Spleen (tissue), 11 donors: ENCODE data around the gene DMD. TPM values are rescaled to one million over a fixed set of nuclear protein-coding genes. Genes with fewer than 3 reads are reported as not detected.
A peak's percentile ranks its signal among the peaks of the same experiment; 100 is the strongest.

ENCODE experiments used
- DNase-seq: peaks from one replicate; pipeline ENCODE4 v3.0.0-alpha.2; 2020
- H3K27ac ChIP-seq, 8 donors: fragments of 200-600 bp; sonication (generic) in 7 of 8; 1 replicate in 4 of 8; 2 replicates in 4 of 8; pipeline versions ENCODE4 v1.5.0 to v1.8.0; 2016 to 2021; ENCODE audit warnings: inconsistent platforms in 4 of 8, mild to moderate bottlenecking in 4 of 8, moderate library complexity in 1 of 8
- H3K27me3 ChIP-seq, 7 donors: fragments of 200-600 bp; sonication (generic) in 6 of 7; replicated peaks in 1 of 7; 1 replicate in 4 of 7; 2 replicates in 3 of 7; pipeline versions ENCODE4 v1.5.0 to v1.8.0; 2016 to 2021; ENCODE audit warnings: inconsistent platforms in 3 of 7, mild to moderate bottlenecking in 1 of 7
- H3K36me3 ChIP-seq, 6 donors: fragments of 200-600 bp; sonication (generic) in 5 of 6; 1 replicate in 4 of 6; 2 replicates in 2 of 6; pipeline versions ENCODE4 v1.5.0 to v1.8.0; 2016 to 2021; ENCODE audit warnings: inconsistent platforms in 2 of 6
- H3K4me1 ChIP-seq, 6 donors: fragments of 200-600 bp; sonication (generic) in 5 of 6; 1 replicate in 3 of 6; 2 replicates in 3 of 6; pipeline versions ENCODE4 v1.5.0 to v1.8.0; 2016 to 2021; ENCODE audit warnings: inconsistent platforms in 3 of 6
- H3K4me3 ChIP-seq, 8 donors: fragments of 200-600 bp; sonication (generic) in 7 of 8; 1 replicate in 4 of 8; 2 replicates in 4 of 8; pipeline versions ENCODE4 v1.5.0 to v1.8.0; 2016 to 2021; ENCODE audit warnings: inconsistent platforms in 4 of 8, mild to moderate bottlenecking in 4 of 8, moderate library complexity in 2 of 8
- H3K9me3 ChIP-seq, 8 donors: fragments of 200-600 bp; sonication (generic) in 7 of 8; 1 replicate in 4 of 8; 2 replicates in 4 of 8; pipeline versions ENCODE4 v1.5.0 to v1.8.0; 2016 to 2021; ENCODE audit warnings: inconsistent platforms in 4 of 8
- POLR2A ChIP-seq, 3 donors: fragments of 450-650 bp; IDR thresholded peaks; one replicate each; pipeline ENCODE4 v1.5.1; 2017; ENCODE audit warnings: antibody characterized with exemption in 3 of 3, mild to moderate bottlenecking in 1 of 3
- POLR2AphosphoS5 ChIP-seq, 3 donors: sonication (generic); formaldehyde crosslinking; IDR thresholded peaks; one replicate each; pipeline ENCODE4 v1.5.1; 2017; ENCODE audit warnings: antibody characterized with exemption in 3 of 3
- WGBS, 5 donors: extraction: QIAGEN DNeasy Blood & Tissue Kit in 3 of 5; methylation state at CpG; one replicate each; pipeline versions ENCODE4 v1.1.5 to v1.1.7; 2013 to 2018; 5-methylcytosine and 5-hydroxymethylcytosine counted together
- intact Hi-C: fragments of 100-400 bp; cut with DNase I; formaldehyde crosslinking; loops from one replicate; pipeline ENCODE4 v1.15.0; 2023; ENCODE audit warnings: low total_unique reads
- polyA plus RNA-seq, 3 donors: library from polyadenylated mRNA; stranded (reverse); fragments of 200-250 nt; gene quantifications; one replicate each; pipeline ENCODE4 v1.2.1, GENCODE V29; 2013
- total RNA-seq, 7 donors: library from RNA; depleted of rRNA in 3 of 7; stranded (reverse); fragments of >200 nt in 3 of 7; fragmentation: NEBNext Ultra II Directional in 4 of 7; extraction: Animal tissue kit (Norgen Biotek cat#: 25700) in 4 of 7; gene quantifications; one replicate each; pipeline versions ENCODE4 v1.1.0 to v1.2.1, GENCODE V29; 2016 to 2021
- TF ChIP-seq, protein P1 (sequence below), 11 experiments: fragments of 200-600 bp in 7 of 11; fragments of 450-650 bp in 4 of 11; sonication (generic) in 4 of 11; IDR thresholded peaks in 8 of 11; conservative IDR thresholded peaks in 3 of 11; 1 replicate in 7 of 11; 2 replicates in 4 of 11; pipeline versions ENCODE4 v1.4.0 to v1.8.0; 2016 to 2021; ENCODE audit warnings: antibody characterized with exemption in 11 of 11, inconsistent platforms in 4 of 11, mild to moderate bottlenecking in 1 of 11
- donor health status: healthy with polysubstance abuse.
- donor health status: DM: no; HTN: no; CAD: no; lungs with moderate emphysema.
- donor health status: DM: no; HTN: no; CAD: no.
- donor health status: Bipolar disorder and iron deficiency.
- donor health status: healthy.
- donor health status: DM: no; HTN: no; CAD: no.
- donor health status: DM: yes; HTN: yes; CAD: no.

The DMD gene
- total and polyA plus RNA-seq, 10 donors: 1.3 to 11.3 (median 4.4) TPM

DNA sequence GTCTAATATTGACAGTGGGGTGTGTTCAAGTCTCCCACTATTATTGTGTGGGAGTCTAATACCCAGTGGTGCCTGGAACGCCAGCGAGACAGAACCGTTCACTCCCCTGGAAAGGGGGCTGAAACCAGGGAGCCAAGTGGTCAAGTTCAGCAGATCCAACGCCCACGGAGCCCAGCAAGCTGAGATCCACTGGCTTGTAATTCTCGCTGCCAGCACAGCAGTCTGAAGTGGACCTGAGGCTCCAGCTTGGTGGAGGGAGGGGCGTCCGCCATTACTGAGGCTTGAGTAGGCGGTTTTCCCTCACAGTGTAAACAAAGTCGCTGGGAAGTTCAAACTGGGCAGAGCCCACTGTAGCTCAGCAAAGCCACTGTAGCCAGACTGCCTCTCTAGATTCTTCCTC, 407.3 kb downstream of the DMD start:
- Histone ChIP-seq H3K27me3 (no peaks in the 10 kb centered on the region), H3K9me3 (peaks cover 0 to 15% (median 0%) of the 10 kb centered on the region in 8 donors), H3K4me1 (no peaks in the 10 kb centered on the region), H3K36me3 (no peaks in the 10 kb centered on the region), H3K27ac (no peak overlapping the region), H3K4me3 (no peak overlapping the region)
- TF ChIP-seq POLR2AphosphoS5 (IDR thresholded peaks at IDR 0.05) (no peak), POLR2A (IDR thresholded peaks at IDR 0.05) (no peak)
- TF ChIP-seq, protein P1, sequence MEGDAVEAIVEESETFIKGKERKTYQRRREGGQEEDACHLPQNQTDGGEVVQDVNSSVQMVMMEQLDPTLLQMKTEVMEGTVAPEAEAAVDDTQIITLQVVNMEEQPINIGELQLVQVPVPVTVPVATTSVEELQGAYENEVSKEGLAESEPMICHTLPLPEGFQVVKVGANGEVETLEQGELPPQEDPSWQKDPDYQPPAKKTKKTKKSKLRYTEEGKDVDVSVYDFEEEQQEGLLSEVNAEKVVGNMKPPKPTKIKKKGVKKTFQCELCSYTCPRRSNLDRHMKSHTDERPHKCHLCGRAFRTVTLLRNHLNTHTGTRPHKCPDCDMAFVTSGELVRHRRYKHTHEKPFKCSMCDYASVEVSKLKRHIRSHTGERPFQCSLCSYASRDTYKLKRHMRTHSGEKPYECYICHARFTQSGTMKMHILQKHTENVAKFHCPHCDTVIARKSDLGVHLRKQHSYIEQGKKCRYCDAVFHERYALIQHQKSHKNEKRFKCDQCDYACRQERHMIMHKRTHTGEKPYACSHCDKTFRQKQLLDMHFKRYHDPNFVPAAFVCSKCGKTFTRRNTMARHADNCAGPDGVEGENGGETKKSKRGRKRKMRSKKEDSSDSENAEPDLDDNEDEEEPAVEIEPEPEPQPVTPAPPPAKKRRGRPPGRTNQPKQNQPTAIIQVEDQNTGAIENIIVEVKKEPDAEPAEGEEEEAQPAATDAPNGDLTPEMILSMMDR (IDR thresholded peaks at IDR 0.05 in 8 of 11, conservative IDR thresholded peaks at IDR 0.05 in 3 of 11): no peak
- 82 to 96% (median 88%) methylated on average over 8 to 10 of the region's 10 CpGs for WGBS, 5 donors
- DNase-seq: peak; percentile 59
- intact Hi-C loops: no loop called here

DNA sequence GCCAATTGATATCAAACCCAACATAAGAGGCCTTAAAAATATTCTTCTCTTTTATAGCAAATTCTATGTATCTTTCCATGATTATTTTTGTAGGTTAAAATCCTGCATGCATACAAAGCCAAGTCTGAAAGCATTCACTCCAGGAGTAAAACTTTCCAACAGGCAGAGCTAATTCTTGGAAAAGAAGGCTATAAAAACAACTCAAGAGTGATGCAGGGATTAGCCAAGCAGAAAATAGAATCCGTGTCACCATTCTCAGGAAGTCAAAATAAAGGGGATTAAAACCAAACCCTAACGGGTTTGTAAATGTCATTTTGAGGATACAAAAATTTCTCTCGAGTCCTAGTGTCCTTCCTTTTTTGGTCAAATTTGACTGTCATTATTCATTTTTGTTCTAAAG, 412.4 kb downstream of the DMD start:
- no peaks in the 10 kb centered on the region for H3K4me1 ChIP-seq
- H3K9me3 ChIP-seq: peaks cover 0 to 9% (median 0%) of the 10 kb centered on the region in 8 donors
- intact Hi-C loops: no loop called here
- H3K36me3 ChIP-seq: no peaks in the 10 kb centered on the region
- TF ChIP-seq POLR2AphosphoS5 (IDR thresholded peaks at IDR 0.05): no peak
- TF ChIP-seq, protein P1 (IDR thresholded peaks at IDR 0.05 in 8 of 11, conservative IDR thresholded peaks at IDR 0.05 in 3 of 11): no peak
- no peak for TF ChIP-seq POLR2A (IDR thresholded peaks at IDR 0.05)
- no peaks in the 10 kb centered on the region for H3K27me3 ChIP-seq
- 50 to 67% (median 62%) methylated on average over 3 of the region's 3 CpGs for WGBS, 5 donors
- DNase-seq: no peak
- no peak overlapping the region for H3K4me3 ChIP-seq
- no peak overlapping the region for H3K27ac ChIP-seq

DNA sequence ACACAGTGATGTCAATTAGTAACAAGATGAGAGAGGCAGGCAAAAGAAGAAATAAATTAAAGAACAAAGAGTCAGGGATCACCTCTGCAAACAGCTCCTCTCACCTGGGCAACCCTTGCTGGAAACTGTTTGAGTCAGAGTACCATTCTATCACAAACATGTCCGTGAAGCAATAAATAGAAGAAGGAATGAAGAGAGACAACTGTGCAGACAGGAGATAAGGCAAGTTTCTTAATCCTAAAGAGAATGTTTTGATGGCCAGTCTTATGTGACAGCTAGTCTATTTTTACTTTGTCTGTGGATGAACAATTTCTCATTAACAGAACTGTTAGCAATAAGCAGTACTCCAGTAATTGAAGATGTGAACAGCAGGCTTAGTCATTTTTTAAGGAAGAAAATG, 422.4 kb downstream of the DMD start:
- Histone ChIP-seq H3K4me1 (no peaks in the 10 kb centered on the region), H3K36me3 (no peaks in the 10 kb centered on the region), H3K27me3 (peaks cover 0 to 3% (median 0%) of the 10 kb centered on the region in 7 donors), H3K9me3 (no peaks in the 10 kb centered on the region), H3K4me3 (no peak overlapping the region), H3K27ac (no peak overlapping the region)
- DNase-seq: no peak
- no peak for TF ChIP-seq POLR2AphosphoS5 (IDR thresholded peaks at IDR 0.05)
- no peak for TF ChIP-seq POLR2A (IDR thresholded peaks at IDR 0.05)
- intact Hi-C loops: no loop called here
- WGBS, 5 donors: 43 to 61% (median 55%) methylated on average over 1 of the region's 1 CpG

DNA sequence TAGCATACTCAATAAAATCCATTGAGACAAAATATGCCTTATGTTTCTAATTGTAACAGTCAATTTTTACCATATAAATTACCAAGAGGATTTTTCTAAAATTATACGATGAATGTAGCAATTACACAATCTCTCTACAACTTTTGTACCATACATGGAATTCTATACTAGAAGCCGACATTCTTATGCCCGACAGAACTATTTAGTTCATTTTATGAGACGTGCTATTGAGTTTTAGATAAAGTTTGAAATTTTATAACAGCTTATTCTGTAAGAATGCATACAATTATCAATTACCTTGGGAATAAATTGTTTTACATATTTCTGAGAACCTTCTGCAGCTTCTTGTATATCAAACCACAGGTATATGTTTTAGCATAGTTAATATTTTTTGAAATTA, 431.2 kb downstream of the DMD start:
- H3K36me3 ChIP-seq: no peaks in the 10 kb centered on the region
- peaks cover 0 to 5% (median 0%) of the 10 kb centered on the region in 8 donors for H3K9me3 ChIP-seq
- H3K27ac ChIP-seq: no peak overlapping the region
- H3K4me3 ChIP-seq: no peak overlapping the region
- no peaks in the 10 kb centered on the region for H3K4me1 ChIP-seq
- 90 to 96% (median 90%) methylated on average over 4 of the region's 4 CpGs for WGBS, 5 donors
- no peaks in the 10 kb centered on the region for H3K27me3 ChIP-seq
- intact Hi-C loops: no loop called here
- no peak for DNase-seq
- TF ChIP-seq POLR2AphosphoS5 (IDR thresholded peaks at IDR 0.05): no peak

DNA sequence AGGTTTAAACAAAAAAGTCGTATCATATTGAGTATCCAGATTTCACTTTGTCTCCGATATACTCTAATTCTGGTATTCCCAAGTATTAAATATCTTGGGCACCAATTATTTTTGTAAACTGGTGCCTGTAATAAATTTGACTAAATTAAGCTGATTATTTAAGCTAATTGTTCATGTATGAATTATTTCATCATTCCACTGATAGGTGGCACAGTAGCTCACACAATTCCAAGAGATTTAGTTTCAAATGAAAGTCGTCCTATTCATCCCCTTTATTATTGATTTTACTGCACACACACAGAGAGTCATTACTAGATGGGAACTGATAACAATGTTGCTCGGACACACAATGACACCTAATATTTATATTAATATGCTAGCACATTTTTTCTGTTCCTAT, 432.4 kb downstream of the DMD start:
- Histone ChIP-seq H3K36me3 (no peaks in the 10 kb centered on the region), H3K27me3 (no peaks in the 10 kb centered on the region), H3K4me1 (no peaks in the 10 kb centered on the region), H3K4me3 (no peak overlapping the region), H3K9me3 (peaks cover 0 to 7% (median 0%) of the 10 kb centered on the region in 8 donors), H3K27ac (no peak overlapping the region)
- TF ChIP-seq POLR2AphosphoS5 (IDR thresholded peaks at IDR 0.05) (no peak), POLR2A (IDR thresholded peaks at IDR 0.05) (no peak)
- TF ChIP-seq, protein P1 (IDR thresholded peaks at IDR 0.05 in 8 of 11, conservative IDR thresholded peaks at IDR 0.05 in 3 of 11): no peak
- 65 to 88% (median 69%) methylated on average over 4 of the region's 4 CpGs for WGBS, 5 donors
- intact Hi-C loops: no loop called here
- DNase-seq: no peak
